Measurements from ENCODE around the gene GPR152.

DNA sequence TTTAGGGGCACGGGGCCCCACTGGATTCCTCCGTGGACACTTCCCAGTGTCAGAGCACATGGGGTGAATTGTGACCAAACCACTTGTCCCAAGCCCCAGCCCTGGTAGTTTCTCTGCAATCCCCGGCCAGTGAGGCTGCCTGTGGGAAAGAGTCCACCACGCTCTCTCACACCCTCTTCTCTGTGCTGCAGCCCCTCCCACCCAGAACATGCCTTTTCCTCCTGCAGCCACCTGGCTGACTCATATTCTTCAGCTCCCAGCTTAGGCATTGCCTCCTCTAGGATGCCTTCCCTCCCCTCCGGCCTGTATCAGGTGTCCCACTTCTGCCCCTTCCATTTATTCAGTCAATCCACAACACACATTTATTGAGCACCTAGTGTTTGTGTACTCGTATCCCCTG lies 29.6 kb downstream of the GPR152 start:
- TF ChIP-seq, protein P1, sequence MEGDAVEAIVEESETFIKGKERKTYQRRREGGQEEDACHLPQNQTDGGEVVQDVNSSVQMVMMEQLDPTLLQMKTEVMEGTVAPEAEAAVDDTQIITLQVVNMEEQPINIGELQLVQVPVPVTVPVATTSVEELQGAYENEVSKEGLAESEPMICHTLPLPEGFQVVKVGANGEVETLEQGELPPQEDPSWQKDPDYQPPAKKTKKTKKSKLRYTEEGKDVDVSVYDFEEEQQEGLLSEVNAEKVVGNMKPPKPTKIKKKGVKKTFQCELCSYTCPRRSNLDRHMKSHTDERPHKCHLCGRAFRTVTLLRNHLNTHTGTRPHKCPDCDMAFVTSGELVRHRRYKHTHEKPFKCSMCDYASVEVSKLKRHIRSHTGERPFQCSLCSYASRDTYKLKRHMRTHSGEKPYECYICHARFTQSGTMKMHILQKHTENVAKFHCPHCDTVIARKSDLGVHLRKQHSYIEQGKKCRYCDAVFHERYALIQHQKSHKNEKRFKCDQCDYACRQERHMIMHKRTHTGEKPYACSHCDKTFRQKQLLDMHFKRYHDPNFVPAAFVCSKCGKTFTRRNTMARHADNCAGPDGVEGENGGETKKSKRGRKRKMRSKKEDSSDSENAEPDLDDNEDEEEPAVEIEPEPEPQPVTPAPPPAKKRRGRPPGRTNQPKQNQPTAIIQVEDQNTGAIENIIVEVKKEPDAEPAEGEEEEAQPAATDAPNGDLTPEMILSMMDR (IDR thresholded peaks at IDR 0.05): no peak
- TF ChIP-seq POLR2A (IDR thresholded peaks at IDR 0.05): no peak
